Brain microvascular endothelial cell (primary cell): ENCODE measurements around the gene PARS2.

ENCODE experiments used
- DNase-seq: peaks from one replicate; pipeline ENCODE4 v3.0.0-alpha.2; 2020
- H3K27ac ChIP-seq: fragments of 250-450 bp; sonication (Bioruptor Pico); 2 replicates; pipeline ENCODE4 v1.5.1; 2020; ENCODE audit warnings: mild to moderate bottlenecking, moderate library complexity
- H3K27me3 ChIP-seq: fragments of 250-450 bp; sonication (Bioruptor Pico); replicated peaks from 2 replicates; pipeline ENCODE4 v1.5.1; 2020; ENCODE audit warnings: mild to moderate bottlenecking
- H3K36me3 ChIP-seq: fragments of 250-450 bp; sonication (Bioruptor Pico); replicated peaks from 2 replicates; pipeline ENCODE4 v1.5.1; 2020; ENCODE audit warnings: mild to moderate bottlenecking
- H3K4me3 ChIP-seq: 2 replicates; pipeline ENCODE4 v1.5.1; 2011; ENCODE audit warnings: low read depth, mild to moderate bottlenecking, control low read depth, low read length, moderate library complexity
- CTCF ChIP-seq: IDR thresholded peaks from 2 replicates; pipeline ENCODE4 v1.5.1; 2011; ENCODE audit warnings: low read depth, mild to moderate bottlenecking, moderate library complexity, low read length, control low read depth, inconsistent platforms; ENCODE audit errors: missing control alignments
- in situ Hi-C: cut with HindIII; loops from 2 replicates; pipeline ENCODE4 v1.10.0; 2017; ENCODE audit warnings: low sequenced_read_pairs, low pct_ligation_motif_present

Gene PARS2

GRCh38 chr1:54791880-54792522 lies 27.7 kb upstream of the PARS2 start:
- in situ Hi-C loops: no loop called here
- TF ChIP-seq CTCF: peak; percentile 78
- DNase-seq: peak; percentile 53
- Histone ChIP-seq H3K27ac (no peak overlapping the region), H3K4me3 (no peak overlapping the region), H3K36me3 (no peaks in the 10 kb centered on the region), H3K27me3 (no peaks in the 10 kb centered on the region)

GRCh38 chr1:54788459-54788858 lies 24.1 kb upstream of the PARS2 start:
- in situ Hi-C loops: no loop called here
- Histone ChIP-seq H3K27ac (no peak overlapping the region), H3K27me3 (no peaks in the 10 kb centered on the region), H3K4me3 (no peak overlapping the region), H3K36me3 (no peaks in the 10 kb centered on the region)
- TF ChIP-seq CTCF: no peak
- no peak for DNase-seq

GRCh38 chr1:54787604-54788003 lies 23.3 kb upstream of the PARS2 start:
- in situ Hi-C loops: no loop called here
- no peak for TF ChIP-seq CTCF
- H3K4me3 ChIP-seq: no peak overlapping the region
- no peaks in the 10 kb centered on the region for H3K27me3 ChIP-seq
- H3K27ac ChIP-seq: no peak overlapping the region
- DNase-seq: no peak
- H3K36me3 ChIP-seq: no peaks in the 10 kb centered on the region

GRCh38 chr1:54786778-54787177 lies 22.5 kb upstream of the PARS2 start:
- Histone ChIP-seq H3K27ac (no peak overlapping the region), H3K4me3 (no peak overlapping the region), H3K36me3 (no peaks in the 10 kb centered on the region), H3K27me3 (peaks cover 5% of the 10 kb centered on the region)
- no peak for TF ChIP-seq CTCF
- no peak for DNase-seq
- in situ Hi-C loops: no loop called here

GRCh38 chr1:54784066-54784465 lies 19.7 kb upstream of the PARS2 start:
- in situ Hi-C loops: no loop called here
- DNase-seq: no peak
- no peak for TF ChIP-seq CTCF
- peaks cover 19% of the 10 kb centered on the region for H3K27me3 ChIP-seq
- no peaks in the 10 kb centered on the region for H3K36me3 ChIP-seq
- no peak overlapping the region for H3K27ac ChIP-seq
- no peak overlapping the region for H3K4me3 ChIP-seq

- in situ Hi-C loops: no loop called here
- Histone ChIP-seq H3K4me3 (no peak overlapping the region), H3K36me3 (no peaks in the 10 kb centered on the region), H3K27ac (no peak overlapping the region), H3K27me3 (peaks cover 19% of the 10 kb centered on the region)
- TF ChIP-seq CTCF: no peak
- DNase-seq: no peak
These were observed 18.3 kb upstream of the PARS2 start for GRCh38 chr1:54782588-54782987.
